LNCaP clone FGC (cell line): ENCODE results near the gene NEMF.
"Not testable (repeated sequence)": the region's sequence is repeated elsewhere in the genome, so short reads cannot be mapped to it uniquely, and the experiment has no call there.

Source experiments
- DNase-seq: peaks from one replicate; pipeline ENCODE4 v3.0.0-alpha.2; 2011; ENCODE audit warnings: low read depth
- H3K4me3 ChIP-seq: 2 replicates; pipeline ENCODE4 v1.5.1; 2011; ENCODE audit warnings: mild to moderate bottlenecking, low read depth, low read length, control low read depth
- TF ChIP-seq, protein P1 (sequence below): IDR thresholded peaks from 2 replicates; pipeline ENCODE4 v1.5.1; 2012; ENCODE audit warnings: mild to moderate bottlenecking; ENCODE audit not compliant: control insufficient read depth, insufficient read depth; ENCODE audit errors: extremely low read depth

Gene NEMF

DNA sequence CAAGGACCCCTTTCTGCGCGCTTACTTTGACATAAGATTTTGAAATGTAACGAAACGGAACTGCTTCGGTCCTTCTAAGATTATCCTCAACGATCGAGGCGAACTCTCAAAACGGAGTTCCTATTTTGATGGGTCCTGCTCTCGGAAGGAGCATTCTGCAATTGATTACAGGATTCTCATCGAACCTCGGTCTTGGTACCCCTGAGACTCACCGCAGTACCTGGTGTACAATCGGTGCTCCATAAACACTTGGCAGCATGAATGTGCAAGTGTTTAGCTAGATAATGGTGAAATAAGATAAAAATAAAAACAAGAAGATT lies 530 bp upstream of the NEMF start:
- TF ChIP-seq, protein P1, sequence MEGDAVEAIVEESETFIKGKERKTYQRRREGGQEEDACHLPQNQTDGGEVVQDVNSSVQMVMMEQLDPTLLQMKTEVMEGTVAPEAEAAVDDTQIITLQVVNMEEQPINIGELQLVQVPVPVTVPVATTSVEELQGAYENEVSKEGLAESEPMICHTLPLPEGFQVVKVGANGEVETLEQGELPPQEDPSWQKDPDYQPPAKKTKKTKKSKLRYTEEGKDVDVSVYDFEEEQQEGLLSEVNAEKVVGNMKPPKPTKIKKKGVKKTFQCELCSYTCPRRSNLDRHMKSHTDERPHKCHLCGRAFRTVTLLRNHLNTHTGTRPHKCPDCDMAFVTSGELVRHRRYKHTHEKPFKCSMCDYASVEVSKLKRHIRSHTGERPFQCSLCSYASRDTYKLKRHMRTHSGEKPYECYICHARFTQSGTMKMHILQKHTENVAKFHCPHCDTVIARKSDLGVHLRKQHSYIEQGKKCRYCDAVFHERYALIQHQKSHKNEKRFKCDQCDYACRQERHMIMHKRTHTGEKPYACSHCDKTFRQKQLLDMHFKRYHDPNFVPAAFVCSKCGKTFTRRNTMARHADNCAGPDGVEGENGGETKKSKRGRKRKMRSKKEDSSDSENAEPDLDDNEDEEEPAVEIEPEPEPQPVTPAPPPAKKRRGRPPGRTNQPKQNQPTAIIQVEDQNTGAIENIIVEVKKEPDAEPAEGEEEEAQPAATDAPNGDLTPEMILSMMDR: no peak
- peak overlapping the region; percentile 88 for H3K4me3 ChIP-seq
- DNase-seq: no peak

DNA sequence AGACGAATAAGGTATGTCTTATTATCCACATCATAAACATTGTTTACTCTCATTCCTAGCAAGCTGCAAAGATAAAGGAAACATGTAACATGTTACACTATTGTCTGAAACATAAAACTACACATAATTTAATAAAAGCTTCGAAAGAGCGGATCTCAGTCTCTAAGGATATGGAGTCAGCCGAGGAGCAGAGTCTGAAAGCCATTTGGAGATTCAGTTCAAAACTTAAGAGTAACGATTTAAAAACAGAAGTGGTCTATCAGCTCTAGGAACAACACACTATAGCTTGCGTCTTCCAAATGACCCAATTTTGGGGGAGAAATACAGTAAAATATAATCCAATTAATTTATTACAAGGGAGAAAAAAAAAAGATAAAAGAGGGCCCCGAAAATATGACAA lies 775 bp downstream of the NEMF start:
- TF ChIP-seq, protein P1: no peak
- DNase-seq: no peak
- H3K4me3 ChIP-seq: peak overlapping the region; percentile 88

DNA sequence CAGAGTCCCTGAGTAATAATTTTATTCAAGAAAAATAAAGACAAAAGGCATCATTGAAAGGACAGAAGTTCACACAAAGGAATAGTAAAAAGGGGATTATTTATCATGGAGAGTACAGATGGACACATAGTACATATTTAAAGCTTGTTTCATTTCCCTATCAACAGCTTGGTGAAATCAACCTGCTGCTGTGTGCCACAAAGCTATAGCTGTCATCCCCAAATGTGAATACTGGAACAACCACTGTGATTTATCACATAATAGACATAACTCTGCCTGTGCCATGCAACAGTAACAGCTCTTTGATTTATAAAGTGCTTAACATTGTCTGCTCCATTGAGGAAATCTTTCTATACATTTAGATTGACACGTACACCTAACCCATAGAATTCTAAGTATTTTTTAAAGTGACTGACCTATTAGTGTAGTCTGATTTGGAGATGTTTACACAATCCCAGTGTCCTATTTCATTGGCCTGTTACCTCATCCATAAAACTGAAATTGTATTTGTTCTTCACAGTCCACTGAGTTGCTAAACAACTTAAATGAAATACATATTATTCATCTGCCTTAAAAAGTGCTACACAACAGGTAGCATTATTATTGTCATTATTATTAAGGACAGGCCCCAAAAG lies 3.3 kb downstream of the NEMF start:
- peak; percentile 80 for DNase-seq
- H3K4me3 ChIP-seq: peak overlapping the region; percentile 33
- TF ChIP-seq, protein P1: no peak

DNA sequence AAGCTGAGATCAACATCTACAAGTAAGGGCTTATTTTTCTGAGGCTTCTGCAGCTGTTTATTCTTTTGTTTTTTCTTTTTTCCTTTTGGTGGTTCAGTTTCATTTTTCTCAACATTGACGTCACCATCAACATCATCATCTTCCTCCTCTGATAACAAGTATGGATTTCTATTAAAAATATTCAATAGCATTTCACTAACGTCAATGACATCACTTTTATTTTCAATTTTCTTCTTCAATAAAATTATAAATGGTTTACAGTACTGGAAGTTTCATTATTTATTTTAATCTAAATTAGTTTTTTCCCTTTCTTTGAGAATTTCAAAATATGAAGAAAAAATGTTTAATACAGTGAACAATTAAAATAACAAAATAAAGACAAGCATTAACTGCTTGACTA lies 23.9 kb downstream of the NEMF start:
- TF ChIP-seq, protein P1: no peak
- no peak for DNase-seq
- H3K4me3 ChIP-seq: no peak overlapping the region

DNA sequence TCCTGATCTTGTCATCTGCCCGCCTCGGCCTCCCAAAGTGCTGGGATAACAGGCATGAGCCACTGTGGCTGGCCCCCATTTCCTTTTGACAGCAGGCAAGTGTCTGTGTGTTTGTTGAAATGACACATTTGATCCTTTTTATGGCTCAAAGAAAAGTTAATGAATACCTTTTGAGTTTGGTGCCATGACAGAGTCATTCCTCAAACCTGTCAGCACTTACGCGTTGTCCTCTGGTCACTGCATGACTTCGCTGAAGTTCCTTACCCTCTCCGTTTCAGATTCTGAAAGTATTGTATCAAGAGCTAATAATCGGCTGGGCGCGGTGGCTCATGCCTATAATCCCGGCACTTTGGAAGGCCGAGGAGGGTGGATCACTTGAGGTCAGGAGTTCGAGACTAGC lies 32.4 kb downstream of the NEMF start:
- no peak overlapping the region for H3K4me3 ChIP-seq
- TF ChIP-seq, protein P1: no peak
- DNase-seq: no peak

DNA sequence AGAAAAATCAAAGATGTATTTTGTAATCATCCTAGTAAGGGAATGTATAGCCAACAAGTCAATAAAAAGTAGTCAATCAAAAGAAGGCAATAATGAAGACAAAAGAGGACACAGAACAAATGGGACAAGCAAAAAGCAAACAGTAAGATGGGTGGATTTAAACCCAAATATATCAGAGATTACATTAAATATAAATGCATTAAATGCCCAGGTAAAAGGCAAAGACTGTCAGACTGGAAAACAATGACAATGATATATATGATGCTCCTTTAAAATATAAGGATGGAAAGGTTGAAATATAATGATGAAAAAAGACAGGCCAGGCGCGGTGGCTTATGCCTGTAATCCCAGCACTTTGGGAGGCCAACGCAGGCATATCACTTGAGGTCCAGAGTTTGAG lies 35.7 kb downstream of the NEMF start:
- no peak overlapping the region for H3K4me3 ChIP-seq
- DNase-seq: no peak
- TF ChIP-seq, protein P1: no peak

- not testable (repeated sequence) for DNase-seq, H3K4me3 ChIP-seq
These were observed 36.5 kb downstream of the NEMF start for GRCh38 chr14:49816118-49816517.
